ENCODE results near the gene C5orf63. TPM values are rescaled to one million over a fixed set of nuclear protein-coding genes. Genes with fewer than 3 reads are reported as not detected.
"Not testable (repeated sequence)": the region's sequence is repeated elsewhere in the genome, so short reads cannot be mapped to it uniquely, and the experiment has no call there.

The C5orf63 gene
- total RNA-seq, 1 experiment from 2014 or later: 8.4 TPM

DNA sequence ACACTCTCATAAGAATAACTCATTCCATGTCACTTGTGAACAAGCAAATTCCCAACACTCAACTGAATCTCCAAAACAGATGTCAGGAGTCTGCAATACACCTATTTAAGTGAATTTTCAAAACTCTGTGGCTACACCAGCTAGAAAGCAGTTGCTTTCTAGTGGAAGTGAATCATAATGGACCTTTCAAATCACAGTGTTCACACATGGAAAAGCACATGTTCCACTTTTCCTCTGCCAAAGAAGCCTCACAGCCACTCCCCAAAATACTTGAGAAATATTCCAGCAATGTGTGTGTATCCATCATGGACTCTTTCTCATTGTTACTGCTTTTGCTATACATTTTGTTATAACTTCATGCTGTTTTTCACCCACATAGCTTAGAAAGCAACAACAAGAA is 60.4 kb downstream of the C5orf63 start:
- no peaks in the 10 kb centered on the region for H3K9me3 ChIP-seq (replicated peaks)
- H3K27ac ChIP-seq: no peak overlapping the region
- no peak for DNase-seq

DNA sequence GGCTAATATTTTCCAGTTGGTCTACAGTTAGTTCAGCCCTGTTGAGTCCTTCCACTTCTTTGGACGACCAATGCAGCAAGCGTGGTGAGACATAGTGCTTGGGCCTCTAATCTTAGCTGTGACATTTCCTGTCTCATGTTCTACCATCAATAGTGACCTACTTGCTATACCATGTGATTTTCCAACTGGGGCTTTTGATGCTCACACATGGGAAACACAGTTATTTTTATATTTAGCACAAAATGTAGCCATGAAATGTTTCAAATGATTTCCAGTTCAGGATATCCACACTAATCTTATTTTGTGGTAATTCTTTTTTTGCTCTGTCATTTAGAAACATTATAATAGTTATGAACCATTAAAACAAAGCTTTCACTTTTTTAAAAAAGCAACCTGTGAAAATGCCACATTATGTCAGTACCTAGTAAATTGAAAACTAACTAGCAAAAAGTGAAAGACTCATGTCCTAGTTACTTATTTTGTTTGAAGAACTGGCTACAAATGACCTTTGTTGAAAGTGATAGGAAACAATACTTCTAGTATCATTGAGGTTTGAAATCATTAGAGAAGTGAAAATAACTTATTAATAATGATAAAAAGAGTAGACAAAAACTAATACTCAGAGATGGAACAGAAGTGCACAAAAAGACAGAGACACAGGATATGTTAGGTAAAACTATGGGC is 61.2 kb downstream of the C5orf63 start:
- H3K27ac ChIP-seq: no peak overlapping the region
- DNase-seq: no peak
- H3K9me3 ChIP-seq (replicated peaks): no peaks in the 10 kb centered on the region
- H3K4me3 ChIP-seq: no peak overlapping the region
- H3K27me3 ChIP-seq: no peaks in the 10 kb centered on the region
- peaks cover 18% of the 10 kb centered on the region for H3K4me1 ChIP-seq
- H3K36me3 ChIP-seq: no peaks in the 10 kb centered on the region

More for the DNA sequence above, 60.4 kb downstream of the C5orf63 start:
- peaks cover 12% of the 10 kb centered on the region for H3K4me1 ChIP-seq
- no peak overlapping the region for H3K4me3 ChIP-seq
- no peaks in the 10 kb centered on the region for H3K27me3 ChIP-seq
- no peaks in the 10 kb centered on the region for H3K36me3 ChIP-seq

DNA sequence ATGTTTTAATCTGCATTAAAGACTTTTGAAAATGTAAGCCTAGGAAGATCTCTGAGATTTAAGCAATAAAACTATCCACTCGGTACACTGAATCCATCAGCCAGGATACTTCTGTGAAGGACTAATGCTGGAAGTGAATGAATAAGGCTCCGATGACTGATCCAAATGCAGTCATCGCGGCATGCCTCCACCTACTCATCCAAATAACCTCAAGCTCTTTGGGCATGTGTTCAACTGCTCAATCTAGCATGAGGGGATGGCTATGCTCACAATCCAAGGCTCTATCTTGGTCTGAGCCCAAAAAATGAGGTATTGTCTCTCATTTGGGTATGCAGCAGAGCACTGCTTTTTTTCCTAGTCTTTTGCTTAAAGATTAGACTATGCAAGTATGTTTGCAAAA is 62.1 kb downstream of the C5orf63 start:
- DNase-seq: no peak
- Histone ChIP-seq H3K4me1 (peaks cover 26% of the 10 kb centered on the region), H3K36me3 (no peaks in the 10 kb centered on the region), H3K9me3 (replicated peaks) (no peaks in the 10 kb centered on the region), H3K4me3 (no peak overlapping the region), H3K27ac (no peak overlapping the region), H3K27me3 (no peaks in the 10 kb centered on the region)

DNA sequence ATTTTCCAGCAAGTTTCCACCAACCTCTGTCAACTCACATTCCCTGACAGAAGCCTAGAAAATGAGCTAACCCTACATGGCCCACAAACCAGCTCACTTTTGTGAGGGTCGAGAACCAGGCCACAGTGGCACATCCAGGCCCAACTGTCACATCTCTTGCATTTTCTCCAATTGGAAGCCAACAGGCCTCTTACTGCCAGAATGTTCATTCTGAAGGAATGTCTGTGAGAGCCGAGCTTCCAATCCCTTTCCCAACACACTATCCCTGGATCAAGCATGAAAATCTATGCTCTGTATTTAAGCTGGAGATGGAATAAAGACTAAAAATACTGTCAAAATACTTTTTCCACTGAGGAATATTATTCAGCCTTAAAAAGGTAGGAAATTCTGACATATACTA is 62.9 kb downstream of the C5orf63 start:
- no peak for DNase-seq
- no peaks in the 10 kb centered on the region for H3K27me3 ChIP-seq
- no peaks in the 10 kb centered on the region for H3K36me3 ChIP-seq
- H3K9me3 ChIP-seq (replicated peaks): no peaks in the 10 kb centered on the region
- H3K27ac ChIP-seq: no peak overlapping the region
- H3K4me3 ChIP-seq: no peak overlapping the region
- peaks cover 26% of the 10 kb centered on the region for H3K4me1 ChIP-seq

GRCh38 chr5:127009784-127010183 is 63.5 kb downstream of the C5orf63 start:
- DNase-seq: no peak
- H3K36me3 ChIP-seq: no peaks in the 10 kb centered on the region
- H3K27me3 ChIP-seq: no peaks in the 10 kb centered on the region
- no peak overlapping the region for H3K27ac ChIP-seq
- H3K4me3 ChIP-seq: no peak overlapping the region
- peaks cover 26% of the 10 kb centered on the region for H3K4me1 ChIP-seq
- no peaks in the 10 kb centered on the region for H3K9me3 ChIP-seq (replicated peaks)

DNA sequence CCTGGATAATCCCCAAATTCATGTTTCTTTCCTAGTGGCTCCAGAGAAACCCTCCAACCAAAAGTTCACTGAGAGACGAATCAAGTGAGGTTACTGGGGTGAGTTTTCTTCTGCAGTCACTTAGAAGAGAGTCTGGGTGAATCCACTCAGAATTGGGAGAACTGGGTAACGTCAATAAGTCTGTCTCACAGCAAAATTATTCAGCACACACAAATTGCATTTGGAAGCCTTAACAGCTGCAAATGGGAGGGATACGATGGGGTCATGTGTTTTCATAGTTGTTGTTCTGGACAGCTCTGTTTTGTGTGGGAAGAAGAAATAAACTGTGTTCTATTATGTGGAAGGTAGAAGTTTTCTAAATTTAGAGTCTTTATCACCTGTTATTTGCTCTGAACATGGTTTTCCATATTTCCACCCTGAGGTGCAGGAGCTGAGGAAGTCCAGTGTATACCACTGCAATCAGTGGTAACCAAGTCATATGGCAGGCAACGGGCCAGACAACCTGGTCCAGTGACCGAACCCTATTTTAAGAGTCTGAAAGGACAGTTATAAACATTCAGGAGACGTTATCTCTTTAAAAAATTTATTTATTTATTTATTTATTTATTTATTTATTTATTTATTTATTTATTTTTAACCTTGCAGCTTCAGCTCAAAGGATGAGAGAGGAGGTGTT is 64.9 kb downstream of the C5orf63 start:
- Histone ChIP-seq H3K36me3 (no peaks in the 10 kb centered on the region), H3K27ac (peak overlapping the region; percentile 43), H3K4me3 (no peak overlapping the region), H3K27me3 (no peaks in the 10 kb centered on the region), H3K4me1 (peaks cover 26% of the 10 kb centered on the region), H3K9me3 (replicated peaks) (no peaks in the 10 kb centered on the region)
- DNase-seq: peak in 1 of 2 experiments; percentile 56

GRCh38 chr5:127007522-127007921 is 65.8 kb downstream of the C5orf63 start:
- Histone ChIP-seq H3K4me3 (no peak overlapping the region), H3K27me3 (no peaks in the 10 kb centered on the region), H3K27ac (peak overlapping the region; percentile 43; the same call in 1 of the 2 replicates), H3K4me1 (peaks cover 30% of the 10 kb centered on the region), H3K9me3 (replicated peaks) (no peaks in the 10 kb centered on the region), H3K36me3 (no peaks in the 10 kb centered on the region)
- no peak for DNase-seq

DNA sequence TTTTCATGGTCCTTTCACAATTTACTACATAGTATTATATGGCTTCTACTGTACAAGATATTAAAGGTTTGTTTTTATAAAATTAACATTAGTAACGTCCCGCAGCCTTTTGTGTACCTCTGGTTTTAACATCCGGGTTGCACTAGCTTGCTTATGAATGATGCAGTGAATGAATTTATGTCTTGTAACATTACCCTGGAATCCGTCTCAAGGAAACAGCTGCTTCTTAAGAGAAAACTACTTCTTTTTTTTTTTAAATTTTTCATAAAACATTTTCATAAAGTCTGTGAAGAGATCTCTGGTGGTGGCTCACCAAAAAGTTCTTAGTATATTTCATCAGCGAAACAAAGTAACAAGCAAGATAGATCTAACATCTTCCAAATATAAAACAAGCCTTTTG is 66.6 kb downstream of the C5orf63 start:
- Histone ChIP-seq H3K27me3 (no peaks in the 10 kb centered on the region), H3K4me1 (peaks cover 37% of the 10 kb centered on the region), H3K36me3 (no peaks in the 10 kb centered on the region), H3K9me3 (replicated peaks) (no peaks in the 10 kb centered on the region), H3K4me3 (no peak overlapping the region), H3K27ac (no peak overlapping the region)
- DNase-seq: peak in 1 of 2 experiments; percentile 44

- H3K27me3 ChIP-seq; H3K4me3 ChIP-seq; H3K9me3 ChIP-seq (replicated peaks); H3K36me3 ChIP-seq; H3K27ac ChIP-seq; DNase-seq: not testable (repeated sequence)
- H3K4me1 ChIP-seq: peaks cover 48% of the 10 kb centered on the region
Measured at GRCh38 chr5:127005282-127005681, 68.0 kb downstream of the C5orf63 start.

DNA sequence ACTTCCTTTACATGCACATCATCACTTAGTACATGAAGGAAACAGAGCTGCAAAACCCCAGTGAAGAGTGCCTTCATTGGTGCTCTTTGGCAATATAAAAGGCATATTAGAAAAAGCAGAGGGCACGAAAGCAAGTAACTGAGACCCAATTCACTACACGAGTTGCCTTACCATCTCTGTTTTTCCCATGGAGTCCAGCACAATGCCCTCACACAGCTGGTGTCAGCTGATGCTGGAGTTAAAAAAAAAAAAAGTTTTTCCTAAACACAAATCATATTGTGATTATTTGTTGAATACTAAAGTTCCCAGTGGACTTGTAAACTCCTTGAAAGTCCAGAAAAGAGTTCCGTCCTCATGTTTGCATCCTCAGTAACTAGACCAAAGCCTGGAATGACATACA is 68.6 kb downstream of the C5orf63 start:
- no peak overlapping the region for H3K4me3 ChIP-seq
- DNase-seq: no peak
- H3K4me1 ChIP-seq: peaks cover 48% of the 10 kb centered on the region
- H3K27ac ChIP-seq: no peak overlapping the region
- no peaks in the 10 kb centered on the region for H3K36me3 ChIP-seq
- no peaks in the 10 kb centered on the region for H3K27me3 ChIP-seq
- no peaks in the 10 kb centered on the region for H3K9me3 ChIP-seq (replicated peaks)

DNA sequence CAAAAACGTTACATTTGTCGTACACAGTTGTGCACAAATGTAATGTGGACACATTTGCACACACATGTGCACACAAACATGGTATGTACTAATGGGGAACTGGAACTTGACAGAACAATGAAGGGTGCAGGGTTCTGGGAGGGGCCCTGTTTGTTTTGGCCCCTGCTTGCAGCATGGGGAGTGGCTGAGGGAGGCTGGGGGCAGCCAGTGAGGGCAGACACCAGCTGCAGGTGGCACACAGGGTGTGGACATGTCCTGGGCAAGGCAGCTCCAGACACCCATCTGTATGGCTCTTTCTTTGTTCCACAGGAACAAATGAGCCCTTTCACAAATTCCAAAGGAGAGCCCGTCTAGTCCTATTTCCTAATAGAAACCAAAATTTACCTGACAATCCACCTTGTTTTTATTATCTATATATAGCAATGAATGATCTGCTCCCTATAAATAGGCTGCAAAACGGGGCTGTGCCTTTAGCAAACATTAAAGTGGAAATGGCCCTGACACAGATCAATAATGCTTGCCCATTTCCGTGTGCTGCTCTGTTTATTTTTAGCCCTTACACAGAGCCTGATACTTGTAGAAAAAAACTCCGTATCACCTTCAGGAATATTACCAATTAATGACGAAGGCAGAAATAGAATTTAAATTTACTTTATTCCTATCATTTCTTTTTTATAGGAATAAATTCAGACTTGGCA is 69.4 kb downstream of the C5orf63 start:
- no peak for DNase-seq
- Histone ChIP-seq H3K4me1 (peaks cover 52% of the 10 kb centered on the region), H3K4me3 (no peak overlapping the region), H3K9me3 (replicated peaks) (no peaks in the 10 kb centered on the region), H3K36me3 (no peaks in the 10 kb centered on the region), H3K27ac (no peak overlapping the region), H3K27me3 (no peaks in the 10 kb centered on the region)

GRCh38 chr5:127002390-127002789 is 70.9 kb downstream of the C5orf63 start:
- H3K27ac ChIP-seq: peak overlapping the region; percentile 75
- peaks cover 54% of the 10 kb centered on the region for H3K4me1 ChIP-seq
- no peak for DNase-seq
- H3K9me3 ChIP-seq (replicated peaks): no peaks in the 10 kb centered on the region
- no peaks in the 10 kb centered on the region for H3K27me3 ChIP-seq
- H3K36me3 ChIP-seq: no peaks in the 10 kb centered on the region
- H3K4me3 ChIP-seq: no peak overlapping the region

DNA sequence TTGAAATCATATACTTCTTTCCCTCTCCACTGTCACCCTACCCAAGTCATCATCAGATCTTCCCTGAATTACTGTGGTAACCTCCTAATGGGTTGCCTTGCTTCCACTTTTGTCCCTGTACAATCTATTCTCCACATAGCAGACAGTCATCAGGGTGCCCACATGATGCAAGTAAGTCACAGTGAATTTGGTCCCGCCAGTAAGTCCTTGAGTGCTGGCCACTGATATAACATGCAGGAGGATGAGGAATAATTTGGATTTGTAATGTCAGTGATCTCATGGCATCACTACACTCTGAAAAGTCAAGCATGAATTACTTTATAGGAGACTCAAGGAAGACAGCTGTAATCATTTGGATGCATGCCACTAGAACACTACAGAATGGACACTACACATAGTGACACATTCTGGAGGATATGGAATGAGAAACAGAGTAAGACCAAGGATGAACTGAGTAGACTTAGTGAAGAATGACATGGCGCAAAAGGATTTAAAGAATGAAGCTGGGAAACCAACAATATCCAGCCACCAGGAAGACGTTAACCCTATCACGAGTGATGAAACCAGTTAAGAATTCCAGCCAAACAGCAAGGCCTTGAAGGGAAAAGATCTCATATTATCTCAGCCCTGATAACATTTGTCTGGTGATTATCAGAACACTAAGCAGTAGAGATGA is 71.5 kb downstream of the C5orf63 start:
- H3K4me1 ChIP-seq: peaks cover 57% of the 10 kb centered on the region
- DNase-seq: peak; percentile 62 to 81

More for the DNA sequence above, 71.5 kb downstream of the C5orf63 start:
- no peaks in the 10 kb centered on the region; the same call in 1 of the 2 replicates for H3K9me3 ChIP-seq (replicated peaks)
- no peaks in the 10 kb centered on the region for H3K27me3 ChIP-seq
- no peaks in the 10 kb centered on the region for H3K36me3 ChIP-seq
- H3K27ac ChIP-seq: peak overlapping the region; percentile 75
- H3K4me3 ChIP-seq: no peak overlapping the region
